Right lobe of liver (tissue), 6 donors: ENCODE data around the gene VSTM2B. TPM values are rescaled to one million over a fixed set of nuclear protein-coding genes. Genes with fewer than 3 reads are reported as not detected.

Source experiments
- ATAC-seq, 4 donors: fragments of 200-7000 bp; cut with Tn5 transposase; one replicate each; pipeline ENCODE4 v1.9.1; 2020; ENCODE audit warnings: mild to moderate bottlenecking in 4 of 4, moderate library complexity in 4 of 4
- DNase-seq, 3 donors: peaks; one replicate each; pipeline ENCODE4 v3.0.0-alpha.2; 2020
- H3K27ac ChIP-seq, 3 donors: fragments of 200-600 bp; one replicate each; pipeline ENCODE4 v1.8.0; 2022
- H3K27me3 ChIP-seq, 2 donors: fragments of 200-600 bp; one replicate each; pipeline ENCODE4 v1.8.0; 2022
- H3K36me3 ChIP-seq, 4 donors: fragments of 200-600 bp; sonication (generic) in 1 of 4; one replicate each; pipeline versions ENCODE4 v1.5.1 to v1.8.0; 2017 to 2022; ENCODE audit warnings: control low read depth in 1 of 4
- H3K4me1 ChIP-seq, 4 donors: fragments of 200-600 bp; sonication (generic) in 1 of 4; one replicate each; pipeline versions ENCODE4 v1.5.1 to v1.8.0; 2017 to 2022; ENCODE audit warnings: control low read depth in 1 of 4
- H3K4me3 ChIP-seq, 3 donors: fragments of 200-600 bp; one replicate each; pipeline ENCODE4 v1.8.0; 2022
- H3K9me3 ChIP-seq, 4 donors: fragments of 200-600 bp; sonication (generic) in 1 of 4; one replicate each; pipeline versions ENCODE4 v1.5.1 to v1.8.0; 2017 to 2022; ENCODE audit warnings: control low read depth in 1 of 4
- CTCF ChIP-seq, 4 donors: fragments of 200-600 bp in 3 of 4; fragments of 450-650 bp in 1 of 4; IDR thresholded peaks; one replicate each; pipeline versions ENCODE4 v1.5.1 to v1.8.0; 2016 to 2022; ENCODE audit warnings: antibody characterized with exemption in 4 of 4, mild to moderate bottlenecking in 2 of 4
- POLR2A ChIP-seq: fragments of 450-650 bp; IDR thresholded peaks from one replicate; pipeline ENCODE4 v1.6.1; 2017; ENCODE audit warnings: antibody characterized with exemption, mild to moderate bottlenecking
- WGBS: methylation state at CpG from one replicate; pipeline ENCODE4 v1.1.6; 2018; ENCODE audit warnings: low coverage, low lambda C conversion rate; ENCODE audit not compliant: insufficient coverage; ENCODE audit errors: missing lambda C conversion rate; 5-methylcytosine and 5-hydroxymethylcytosine counted together
- intact Hi-C, 2 donors: fragments of 100-400 bp; cut with DNase I; formaldehyde crosslinking; loops; one replicate each; pipeline versions ENCODE4 v1.11.2 to v1.14.1; 2022
- total RNA-seq, 6 experiments: library from RNA; depleted of rRNA in 2 of 6; stranded (reverse); fragments of >200 nt in 2 of 6; fragmentation: NEBNext Ultra II Directional in 3 of 6; extraction: Animal tissue kit (Norgen Biotek cat#: 25700) in 3 of 6; gene quantifications; one replicate each; pipeline versions ENCODE4 v1.1.0 to v1.2.4, GENCODE V29; 2016 to 2023
- donor health status: DM: no; HTN: yes; CAD: no.
- donor health status: DM: no; HTN: no; CAD: no.
- donor health status: DM: no; HTN: no; CAD: no.
- donor health status: DM: no; HTN: yes; CAD: no.
- donor health status: DM: no; HTN: yes; CAD: no.

VSTM2B gene
- total RNA-seq, 6 experiments from 2014 or later = not detected

- H3K36me3 ChIP-seq = no peaks in the 10 kb centered on the region
- no peaks in the 10 kb centered on the region for H3K9me3 ChIP-seq
- WGBS = 7% methylated on average over 7 of the region's 7 CpGs
- H3K4me3 ChIP-seq = no peak overlapping the region
- ATAC-seq (no peak), DNase-seq (no peak)
- no peak for TF ChIP-seq POLR2A
- TF ChIP-seq CTCF (IDR thresholded peaks at IDR 0.05) = no peak
- no peaks in the 10 kb centered on the region for H3K4me1 ChIP-seq
- no peaks in the 10 kb centered on the region for H3K27me3 ChIP-seq
- intact Hi-C loops = no loop called here
- H3K27ac ChIP-seq = no peak overlapping the region
These were observed 33.0 kb upstream of the VSTM2B start for GRCh38 chr19:29492769-29493168.

DNA sequence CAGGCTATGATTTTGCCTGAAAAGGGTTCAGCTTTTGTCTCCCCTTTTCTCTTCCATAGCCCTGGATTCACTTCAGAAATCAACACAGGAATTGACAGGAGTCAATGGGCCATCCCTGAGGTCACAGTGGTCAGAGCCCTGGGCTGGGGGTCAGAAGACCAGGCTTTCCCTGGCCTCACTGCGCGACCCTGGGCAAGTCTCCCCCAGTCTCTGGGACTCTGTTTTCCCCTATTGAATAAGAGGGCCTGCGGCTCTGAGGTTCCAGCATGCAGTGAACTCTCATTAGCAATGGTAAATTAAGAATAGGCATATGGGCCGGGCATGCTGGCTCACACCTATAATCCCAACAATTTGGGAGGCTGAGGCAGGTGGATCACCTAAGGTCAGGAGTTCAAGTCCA, 30.7 kb upstream of the VSTM2B start:
- H3K9me3 ChIP-seq = no peaks in the 10 kb centered on the region
- DNase-seq = no peak

GRCh38 chr19:29495901-29496441, 29.8 kb upstream of the VSTM2B start:
- Histone ChIP-seq H3K4me3 (no peak overlapping the region), H3K27me3 (no peaks in the 10 kb centered on the region), H3K36me3 (no peaks in the 10 kb centered on the region), H3K9me3 (no peaks in the 10 kb centered on the region), H3K4me1 (no peaks in the 10 kb centered on the region), H3K27ac (no peak overlapping the region)
- no peak for TF ChIP-seq POLR2A
- no peak for TF ChIP-seq CTCF (IDR thresholded peaks at IDR 0.05)
- no peak for DNase-seq
- intact Hi-C loops = no loop called here
- peak in 1 of 4 donors; percentile 33 for ATAC-seq
- 43% methylated on average over 1 of the region's 5 CpGs for WGBS

More for the DNA sequence above, 30.7 kb upstream of the VSTM2B start:
- 79% methylated on average over 2 of the region's 4 CpGs for WGBS
- Histone ChIP-seq H3K4me1 (no peaks in the 10 kb centered on the region), H3K27ac (no peak overlapping the region), H3K27me3 (no peaks in the 10 kb centered on the region), H3K4me3 (no peak overlapping the region), H3K36me3 (no peaks in the 10 kb centered on the region)
- ATAC-seq = no peak
- TF ChIP-seq POLR2A (no peak), CTCF (IDR thresholded peaks at IDR 0.05) (no peak)
- intact Hi-C loops = no loop called here

DNA sequence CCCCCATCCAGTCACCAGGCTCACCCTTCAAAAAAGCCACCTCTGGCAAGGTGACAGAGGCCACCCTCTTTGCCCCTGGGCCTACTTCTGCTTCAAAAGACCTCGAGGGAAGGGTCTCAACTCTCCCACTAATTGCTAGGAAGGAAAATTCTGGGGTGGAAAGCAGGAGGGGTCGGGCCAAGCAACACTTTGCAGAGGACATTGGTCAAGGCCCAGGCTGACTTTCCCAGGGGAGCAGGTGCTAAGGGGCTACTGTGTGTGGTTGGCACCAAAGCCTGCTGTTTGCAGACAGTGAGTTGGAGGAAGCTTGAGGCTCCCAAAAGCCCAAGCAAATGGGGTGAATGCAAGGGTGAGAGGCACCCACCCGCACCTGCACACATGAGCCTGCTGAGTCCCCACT, 28.6 kb upstream of the VSTM2B start:
- TF ChIP-seq POLR2A (no peak), CTCF (IDR thresholded peaks at IDR 0.05) (no peak)
- H3K36me3 ChIP-seq = no peaks in the 10 kb centered on the region
- H3K27me3 ChIP-seq = no peaks in the 10 kb centered on the region
- no peaks in the 10 kb centered on the region for H3K9me3 ChIP-seq
- 11% methylated on average over 1 of the region's 3 CpGs for WGBS
- peak in 1 of 3 donors; percentile 29 for DNase-seq
- H3K4me3 ChIP-seq = no peak overlapping the region
- intact Hi-C loops = no loop called here
- ATAC-seq = no peak
- no peak overlapping the region for H3K27ac ChIP-seq
- H3K4me1 ChIP-seq = no peaks in the 10 kb centered on the region
